HepG2 (cell line): ENCODE measurements around the gene RPTOR. TPM values are rescaled to one million over a fixed set of nuclear protein-coding genes. Genes with fewer than 3 reads are reported as not detected.

Experiments
- ATAC-seq: fragments of 200-7000 bp; cut with Tn5 transposase; 3 replicates; pipeline ENCODE4 v1.9.1; 2020; ENCODE audit warnings: mild to moderate bottlenecking, moderate library complexity
- BruUV-seq: library from RNA; stranded (reverse); fragments of 400-500 nt; replicated peaks from 2 replicates; lab custom pipeline; 2021; lab: Mats Ljungman, UMichigan
- CTCF ChIA-PET: fragments of 300-600 bp; formaldehyde crosslinking; extraction: SDS; loops from one replicate; lab custom pipeline; 2021; ENCODE audit warnings: low total read pairs, inconsistent platforms, low intra/inter-chr PET ratio; lab: Yijun Ruan, JAX
- POLR2A ChIA-PET: fragments of 350-600 bp; sonication (Branson Sonifier 250); formaldehyde crosslinking; loops from one replicate; lab custom pipeline; 2020; ENCODE audit warnings: antibody characterized with exemption, inconsistent platforms; lab: Yijun Ruan, JAX
- DNase-seq: peaks from one replicate; pipeline ENCODE4 v3.0.0-alpha.2; 2015; ENCODE audit warnings: low spot score
- FAIRE-seq: peaks from 3 replicates; lab custom pipeline; 2011; peaks lifted over from hg19 to GRCh38; lab: Jason Lieb, UNC
- H2AFZ ChIP-seq: one replicate; pipeline ENCODE4 v1.6.1; 2011; ENCODE audit warnings: low read length, inconsistent platforms
- H3K27ac ChIP-seq: fragments of 300-600 bp; 3 replicates; pipeline ENCODE4 v1.8.0; 2011; ENCODE audit warnings: mixed run types, mild to moderate bottlenecking, mixed read lengths, low read length, inconsistent platforms; ENCODE audit not compliant: insufficient read depth; ENCODE audit errors: extremely low read length
- H3K27me3 ChIP-seq, 2 experiments: fragments of 200-600 bp in 1 of 2; 2 replicates in 1 of 2; 3 replicates in 1 of 2; pipeline versions ENCODE4 v1.6.0 to v1.8.0; 2011; ENCODE audit warnings: low read length in 2 of 2, mild to moderate bottlenecking in 2 of 2, moderate library complexity in 2 of 2, inconsistent platforms in 1 of 2; ENCODE audit not compliant: insufficient read depth in 2 of 2, control insufficient read depth in 1 of 2
- H3K36me3 ChIP-seq, 2 experiments: fragments of 200-600 bp in 1 of 2; replicated peaks in 1 of 2; 2 replicates in 1 of 2; 3 replicates in 1 of 2; pipeline versions ENCODE4 v1.5.1 to v1.8.0; 2011; ENCODE audit warnings: low read length in 2 of 2, inconsistent platforms in 1 of 2; ENCODE audit not compliant: insufficient read depth in 2 of 2, control insufficient read depth in 1 of 2
- H3K4me1 ChIP-seq: 2 replicates; pipeline ENCODE4 v1.5.1; 2012; ENCODE audit warnings: low read length, inconsistent platforms; ENCODE audit not compliant: insufficient read depth
- H3K4me2 ChIP-seq: 2 replicates; pipeline ENCODE4 v1.6.0; 2011; ENCODE audit warnings: low read depth, low read length, inconsistent platforms
- H3K4me3 ChIP-seq, 3 experiments: fragments of 200-600 bp in 1 of 3; sonication (generic), shearing (Covaris generic) in 1 of 3; replicated peaks in 1 of 3; 2 replicates each; pipeline ENCODE4 v1.5.1; 2011 to 2016; ENCODE audit warnings: low read length in 3 of 3, inconsistent platforms in 2 of 3, low read depth in 2 of 3, mild to moderate bottlenecking in 2 of 3, control low read depth in 1 of 3, mixed read lengths in 1 of 3; ENCODE audit not compliant: insufficient read depth in 1 of 3
- H3K79me2 ChIP-seq: one replicate; pipeline ENCODE4 v1.6.1; 2011; ENCODE audit warnings: low read length, inconsistent platforms; ENCODE audit not compliant: insufficient read depth
- H3K9ac ChIP-seq: 2 replicates; pipeline ENCODE4 v1.6.0; 2011; ENCODE audit warnings: mild to moderate bottlenecking, low read depth, low read length, inconsistent platforms; ENCODE audit not compliant: insufficient read depth
- H3K9me3 ChIP-seq: 2 replicates; pipeline ENCODE4 v1.5.1; 2012; ENCODE audit warnings: mild to moderate bottlenecking, low read length
- H4K20me1 ChIP-seq: 2 replicates; pipeline ENCODE4 v1.6.0; 2011; ENCODE audit warnings: inconsistent platforms, mild to moderate bottlenecking, low read length, moderate library complexity; ENCODE audit not compliant: insufficient read depth
- HOXA7 ChIP-seq: sonication (generic); formaldehyde crosslinking; IDR thresholded peaks from 2 replicates; pipeline ENCODE4 v1.8.1; 2022; ENCODE audit warnings: mild to moderate bottlenecking, missing genetic modification reagents, moderate library complexity
- MXI1 ChIP-seq: IDR thresholded peaks from 3 replicates; pipeline ENCODE4 v1.6.1; 2012; ENCODE audit warnings: low read depth, low read length, inconsistent platforms, borderline replicate concordance
- RBM22 ChIP-seq: fragments of 200-400 bp; formaldehyde crosslinking; optimal IDR thresholded peaks from 2 replicates; pipeline ENCODE3; 2017; ENCODE audit warnings: mild to moderate bottlenecking, low read length, moderate library complexity
- SRSF1 ChIP-seq: fragments of 200-400 bp; formaldehyde crosslinking; optimal IDR thresholded peaks from 2 replicates; pipeline ENCODE3; 2017; ENCODE audit warnings: mild to moderate bottlenecking, low read depth, low read length, moderate library complexity
- ZKSCAN5 ChIP-seq: sonication (generic); formaldehyde crosslinking; IDR thresholded peaks from 2 replicates; pipeline ENCODE4 v1.5.1; 2020; ENCODE audit warnings: mild to moderate bottlenecking, missing genetic modification reagents
- ZNF24 ChIP-seq: fragments of 450-650 bp; IDR thresholded peaks from 2 replicates; pipeline ENCODE4 v1.6.1; 2017; ENCODE audit warnings: antibody characterized with exemption, mild to moderate bottlenecking
- WGBS: methylation state at CpG from one replicate; pipeline ENCODE4 v1.1.6; 2017; ENCODE audit warnings: low lambda C conversion rate; 5-methylcytosine and 5-hydroxymethylcytosine counted together
- in situ Hi-C: cut with HindIII; loops from 2 replicates; pipeline ENCODE4 v1.10.0; 2017; ENCODE audit warnings: low pct_unique_long_range_greater_than_20kb; ENCODE audit not compliant: extremely low pct_ligation_motif_present
- intact Hi-C: fragments of 100-400 bp; cut with micrococcal nuclease; formaldehyde crosslinking; loops from one replicate; pipeline ENCODE4 v1.10.0; 2022; ENCODE audit not compliant: unreplicated experiment
- polyA plus RNA-seq, 8 experiments: library from polyadenylated mRNA; depleted of rRNA in 3 of 8; stranded (reverse) in 7 of 8; unstranded in 1 of 8; fragments of >200 nt; fragmentation: Illumina TruSeq in 4 of 8; extraction: Trizol in 4 of 8; gene quantifications; 2 replicates each; pipeline versions ENCODE4 v1.2.1 to v1.2.3, GENCODE V29; 2011 to 2016; ENCODE audit warnings: low read depth in 4 of 8, missing spikeins in 1 of 8, mixed read lengths in 1 of 8; ENCODE audit not compliant: insufficient read depth in 1 of 8
- total RNA-seq, 5 experiments: library from RNA; depleted of rRNA; stranded (reverse); fragments of >200 nt; fragmentation: Illumina TruSeq; extraction: Trizol; gene quantifications; 2 replicates each; pipeline ENCODE4 v1.2.3, GENCODE V29; 2016; ENCODE audit warnings: low read depth in 1 of 5
- TF ChIP-seq, protein P1 (sequence below): fragments of 450-650 bp; IDR thresholded peaks from 2 replicates; pipeline ENCODE4 v1.6.1; 2017; ENCODE audit warnings: mild to moderate bottlenecking
- TF ChIP-seq, protein P2 (sequence below): sonication (generic); formaldehyde crosslinking; IDR thresholded peaks from 2 replicates; pipeline ENCODE4 v1.8.0; 2022; ENCODE audit warnings: missing genetic modification reagents, mild to moderate bottlenecking, moderate library complexity, borderline replicate concordance
- TF ChIP-seq, protein P3 (sequence below): sonication (generic); formaldehyde crosslinking; conservative IDR thresholded peaks from 2 replicates; pipeline ENCODE4 v1.4.0; 2020; ENCODE audit warnings: missing genetic modification reagents

Gene RPTOR
- total and polyA plus RNA-seq, 2 of the 13 experiments (the other 11 are each of a cell fraction or from before 2014, with no cell fraction given), result 6.6 to 25.3 TPM

DNA sequence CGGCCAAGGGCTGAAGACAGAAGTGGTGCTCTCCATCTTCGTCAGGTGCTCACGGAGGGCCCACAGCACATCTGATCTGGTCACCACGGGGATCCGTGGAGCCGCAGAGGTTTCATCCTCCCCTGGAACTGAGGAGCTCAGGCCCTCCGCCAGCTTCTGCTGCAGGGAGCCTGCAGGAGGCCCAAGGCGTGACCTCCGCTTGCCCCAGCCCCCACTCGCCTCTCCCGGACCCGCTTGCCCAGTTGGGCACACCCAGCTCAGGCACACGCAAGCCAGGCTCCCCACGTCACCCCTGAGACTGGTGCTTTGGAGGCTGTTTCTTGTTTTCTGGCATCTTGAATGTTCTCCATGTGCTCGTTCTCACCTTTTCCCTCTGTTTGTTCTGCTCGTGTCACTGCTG lies 407.7 kb downstream of the RPTOR start:
- DNase-seq, result no peak
- in situ Hi-C loops, result no loop called here
- no peak overlapping the region for H3K9ac ChIP-seq
- no peak for FAIRE-seq
- CTCF ChIA-PET, result no interaction called here
- H3K4me1 ChIP-seq, result no peaks in the 10 kb centered on the region
- H3K9me3 ChIP-seq, result no peaks in the 10 kb centered on the region
- no TSS peak for BruUV-seq
- WGBS, result 95% methylated on average over 13 of the region's 16 CpGs
- H3K27ac ChIP-seq, result no peak overlapping the region
- H3K4me2 ChIP-seq, result no peak overlapping the region
- no peak overlapping the region for H2AFZ ChIP-seq
- POLR2A ChIA-PET, result no interaction called here
- H4K20me1 ChIP-seq, result no peaks in the 10 kb centered on the region
- H3K79me2 ChIP-seq, result no peaks in the 10 kb centered on the region
- no peaks in the 10 kb centered on the region for H3K27me3 ChIP-seq
- H3K4me3 ChIP-seq, result no peak overlapping the region
- TF ChIP-seq ZNF24, result no peak
- H3K36me3 ChIP-seq, result peaks cover 16 to 27% of the 10 kb centered on the region in 2 experiments; a peak in 4 of 5 replicates
- no peak for ATAC-seq
- intact Hi-C loops, result no loop called here

DNA sequence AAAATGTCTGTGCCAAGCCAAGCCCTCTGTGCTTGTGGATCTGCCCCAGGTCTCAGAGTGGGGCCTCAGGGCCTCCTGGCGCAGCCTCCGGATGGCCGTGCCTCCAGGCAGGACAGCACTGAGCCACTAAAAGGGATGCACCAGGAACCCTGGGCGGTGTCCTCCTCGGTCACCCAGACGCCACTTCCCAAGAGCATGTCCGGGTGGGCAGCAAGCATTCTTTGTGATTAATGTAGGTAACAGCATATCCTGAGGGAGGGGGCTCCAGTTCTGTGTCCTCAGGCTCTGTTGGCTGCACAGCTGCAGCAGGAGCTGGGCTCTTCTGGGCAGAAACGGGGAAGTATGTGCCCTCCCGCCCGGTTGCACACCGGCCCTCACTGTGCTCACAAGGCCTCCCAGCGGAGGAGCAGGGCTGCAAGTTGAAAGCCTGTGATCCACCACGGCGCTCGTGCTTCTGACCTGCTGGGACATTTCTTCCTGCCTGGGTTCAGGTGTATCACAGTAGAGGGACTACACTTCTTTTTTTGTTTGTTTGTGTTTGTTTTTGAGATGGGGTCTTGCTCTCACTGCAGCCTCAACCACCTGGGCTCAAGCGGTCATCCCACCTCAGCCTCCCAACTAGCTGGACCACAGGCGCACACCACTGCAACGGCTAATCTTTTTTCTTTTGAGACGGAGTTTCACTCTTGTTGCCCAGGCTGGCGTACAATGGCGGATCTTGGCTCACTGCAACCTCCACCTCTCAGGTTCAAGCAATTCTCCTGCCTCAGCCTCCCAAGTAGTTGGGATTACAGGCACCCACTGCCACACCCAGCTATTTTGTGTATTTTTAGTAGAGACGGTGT lies 409.1 kb downstream of the RPTOR start:
- no peak overlapping the region for H2AFZ ChIP-seq
- POLR2A ChIA-PET, result no interaction called here
- no peak for TF ChIP-seq HOXA7 (CRISPR knock-in tag)
- TF ChIP-seq SRSF1, result no peak
- no peak for TF ChIP-seq MXI1
- TF ChIP-seq, protein P1, sequence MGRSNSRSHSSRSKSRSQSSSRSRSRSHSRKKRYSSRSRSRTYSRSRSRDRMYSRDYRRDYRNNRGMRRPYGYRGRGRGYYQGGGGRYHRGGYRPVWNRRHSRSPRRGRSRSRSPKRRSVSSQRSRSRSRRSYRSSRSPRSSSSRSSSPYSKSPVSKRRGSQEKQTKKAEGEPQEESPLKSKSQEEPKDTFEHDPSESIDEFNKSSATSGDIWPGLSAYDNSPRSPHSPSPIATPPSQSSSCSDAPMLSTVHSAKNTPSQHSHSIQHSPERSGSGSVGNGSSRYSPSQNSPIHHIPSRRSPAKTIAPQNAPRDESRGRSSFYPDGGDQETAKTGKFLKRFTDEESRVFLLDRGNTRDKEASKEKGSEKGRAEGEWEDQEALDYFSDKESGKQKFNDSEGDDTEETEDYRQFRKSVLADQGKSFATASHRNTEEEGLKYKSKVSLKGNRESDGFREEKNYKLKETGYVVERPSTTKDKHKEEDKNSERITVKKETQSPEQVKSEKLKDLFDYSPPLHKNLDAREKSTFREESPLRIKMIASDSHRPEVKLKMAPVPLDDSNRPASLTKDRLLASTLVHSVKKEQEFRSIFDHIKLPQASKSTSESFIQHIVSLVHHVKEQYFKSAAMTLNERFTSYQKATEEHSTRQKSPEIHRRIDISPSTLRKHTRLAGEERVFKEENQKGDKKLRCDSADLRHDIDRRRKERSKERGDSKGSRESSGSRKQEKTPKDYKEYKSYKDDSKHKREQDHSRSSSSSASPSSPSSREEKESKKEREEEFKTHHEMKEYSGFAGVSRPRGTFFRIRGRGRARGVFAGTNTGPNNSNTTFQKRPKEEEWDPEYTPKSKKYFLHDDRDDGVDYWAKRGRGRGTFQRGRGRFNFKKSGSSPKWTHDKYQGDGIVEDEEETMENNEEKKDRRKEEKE, result no peak
- TF ChIP-seq, protein P2, sequence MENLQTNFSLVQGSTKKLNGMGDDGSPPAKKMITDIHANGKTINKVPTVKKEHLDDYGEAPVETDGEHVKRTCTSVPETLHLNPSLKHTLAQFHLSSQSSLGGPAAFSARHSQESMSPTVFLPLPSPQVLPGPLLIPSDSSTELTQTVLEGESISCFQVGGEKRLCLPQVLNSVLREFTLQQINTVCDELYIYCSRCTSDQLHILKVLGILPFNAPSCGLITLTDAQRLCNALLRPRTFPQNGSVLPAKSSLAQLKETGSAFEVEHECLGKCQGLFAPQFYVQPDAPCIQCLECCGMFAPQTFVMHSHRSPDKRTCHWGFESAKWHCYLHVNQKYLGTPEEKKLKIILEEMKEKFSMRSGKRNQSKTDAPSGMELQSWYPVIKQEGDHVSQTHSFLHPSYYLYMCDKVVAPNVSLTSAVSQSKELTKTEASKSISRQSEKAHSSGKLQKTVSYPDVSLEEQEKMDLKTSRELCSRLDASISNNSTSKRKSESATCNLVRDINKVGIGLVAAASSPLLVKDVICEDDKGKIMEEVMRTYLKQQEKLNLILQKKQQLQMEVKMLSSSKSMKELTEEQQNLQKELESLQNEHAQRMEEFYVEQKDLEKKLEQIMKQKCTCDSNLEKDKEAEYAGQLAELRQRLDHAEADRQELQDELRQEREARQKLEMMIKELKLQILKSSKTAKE (CRISPR knock-in tag), result no peak
- TF ChIP-seq, protein P3, sequence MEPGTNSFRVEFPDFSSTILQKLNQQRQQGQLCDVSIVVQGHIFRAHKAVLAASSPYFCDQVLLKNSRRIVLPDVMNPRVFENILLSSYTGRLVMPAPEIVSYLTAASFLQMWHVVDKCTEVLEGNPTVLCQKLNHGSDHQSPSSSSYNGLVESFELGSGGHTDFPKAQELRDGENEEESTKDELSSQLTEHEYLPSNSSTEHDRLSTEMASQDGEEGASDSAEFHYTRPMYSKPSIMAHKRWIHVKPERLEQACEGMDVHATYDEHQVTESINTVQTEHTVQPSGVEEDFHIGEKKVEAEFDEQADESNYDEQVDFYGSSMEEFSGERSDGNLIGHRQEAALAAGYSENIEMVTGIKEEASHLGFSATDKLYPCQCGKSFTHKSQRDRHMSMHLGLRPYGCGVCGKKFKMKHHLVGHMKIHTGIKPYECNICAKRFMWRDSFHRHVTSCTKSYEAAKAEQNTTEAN (CRISPR knock-in tag), result no peak
- TF ChIP-seq RBM22, result peak; percentile 13
- TF ChIP-seq ZKSCAN5 (CRISPR knock-in tag), result no peak
- TF ChIP-seq, all 625 proteins: peak for 1
- H4K20me1 ChIP-seq, result no peaks in the 10 kb centered on the region
- no peak overlapping the region for H3K9ac ChIP-seq
- no TSS peak for BruUV-seq
- no peaks in the 10 kb centered on the region for H3K27me3 ChIP-seq
- H3K27ac ChIP-seq, result no peak overlapping the region
- H3K4me3 ChIP-seq, result no peak overlapping the region
- intact Hi-C loops, result no loop called here
- no peaks in the 10 kb centered on the region for H3K4me1 ChIP-seq
- CTCF ChIA-PET, result no interaction called here
- peaks cover 15 to 20% of the 10 kb centered on the region in 2 experiments; a peak in 4 of 5 replicates for H3K36me3 ChIP-seq
- ATAC-seq, result no peak
- no peaks in the 10 kb centered on the region for H3K79me2 ChIP-seq
- DNase-seq, result no peak
- no peak overlapping the region for H3K4me2 ChIP-seq
- in situ Hi-C loops, result no loop called here
- FAIRE-seq, result no peak
- H3K9me3 ChIP-seq, result no peaks in the 10 kb centered on the region
- 98% methylated on average over 13 of the region's 22 CpGs for WGBS
